ENCODE results near the gene PALMD. TPM values are rescaled to one million over a fixed set of nuclear protein-coding genes. Genes with fewer than 3 reads are reported as not detected.

The PALMD gene
- total and polyA plus RNA-seq, 2 of the 8 experiments (the other 6 are each of a cell fraction or from before 2014, with no cell fraction given) = not detected

DNA sequence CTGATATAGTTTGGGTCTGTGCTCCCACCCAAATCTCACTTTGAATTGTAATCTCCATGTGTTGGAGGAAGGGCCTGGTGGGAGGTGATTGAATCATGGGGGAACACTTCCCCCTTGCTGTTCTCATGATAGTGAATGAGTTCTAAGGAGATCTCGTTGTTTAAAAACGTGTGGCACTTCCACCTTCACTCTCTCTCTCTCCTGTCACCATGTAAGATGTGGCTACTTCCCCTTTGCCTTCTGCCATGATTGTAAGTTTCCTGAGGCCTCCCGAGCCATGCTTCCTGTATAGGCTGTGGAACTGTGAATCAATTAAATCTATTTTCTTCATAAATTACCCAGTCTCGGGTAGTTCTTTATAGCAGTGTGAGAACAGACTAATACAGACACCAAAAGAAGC lies 80.1 kb downstream of the PALMD start (continued):
- TF ChIP-seq, protein P1, sequence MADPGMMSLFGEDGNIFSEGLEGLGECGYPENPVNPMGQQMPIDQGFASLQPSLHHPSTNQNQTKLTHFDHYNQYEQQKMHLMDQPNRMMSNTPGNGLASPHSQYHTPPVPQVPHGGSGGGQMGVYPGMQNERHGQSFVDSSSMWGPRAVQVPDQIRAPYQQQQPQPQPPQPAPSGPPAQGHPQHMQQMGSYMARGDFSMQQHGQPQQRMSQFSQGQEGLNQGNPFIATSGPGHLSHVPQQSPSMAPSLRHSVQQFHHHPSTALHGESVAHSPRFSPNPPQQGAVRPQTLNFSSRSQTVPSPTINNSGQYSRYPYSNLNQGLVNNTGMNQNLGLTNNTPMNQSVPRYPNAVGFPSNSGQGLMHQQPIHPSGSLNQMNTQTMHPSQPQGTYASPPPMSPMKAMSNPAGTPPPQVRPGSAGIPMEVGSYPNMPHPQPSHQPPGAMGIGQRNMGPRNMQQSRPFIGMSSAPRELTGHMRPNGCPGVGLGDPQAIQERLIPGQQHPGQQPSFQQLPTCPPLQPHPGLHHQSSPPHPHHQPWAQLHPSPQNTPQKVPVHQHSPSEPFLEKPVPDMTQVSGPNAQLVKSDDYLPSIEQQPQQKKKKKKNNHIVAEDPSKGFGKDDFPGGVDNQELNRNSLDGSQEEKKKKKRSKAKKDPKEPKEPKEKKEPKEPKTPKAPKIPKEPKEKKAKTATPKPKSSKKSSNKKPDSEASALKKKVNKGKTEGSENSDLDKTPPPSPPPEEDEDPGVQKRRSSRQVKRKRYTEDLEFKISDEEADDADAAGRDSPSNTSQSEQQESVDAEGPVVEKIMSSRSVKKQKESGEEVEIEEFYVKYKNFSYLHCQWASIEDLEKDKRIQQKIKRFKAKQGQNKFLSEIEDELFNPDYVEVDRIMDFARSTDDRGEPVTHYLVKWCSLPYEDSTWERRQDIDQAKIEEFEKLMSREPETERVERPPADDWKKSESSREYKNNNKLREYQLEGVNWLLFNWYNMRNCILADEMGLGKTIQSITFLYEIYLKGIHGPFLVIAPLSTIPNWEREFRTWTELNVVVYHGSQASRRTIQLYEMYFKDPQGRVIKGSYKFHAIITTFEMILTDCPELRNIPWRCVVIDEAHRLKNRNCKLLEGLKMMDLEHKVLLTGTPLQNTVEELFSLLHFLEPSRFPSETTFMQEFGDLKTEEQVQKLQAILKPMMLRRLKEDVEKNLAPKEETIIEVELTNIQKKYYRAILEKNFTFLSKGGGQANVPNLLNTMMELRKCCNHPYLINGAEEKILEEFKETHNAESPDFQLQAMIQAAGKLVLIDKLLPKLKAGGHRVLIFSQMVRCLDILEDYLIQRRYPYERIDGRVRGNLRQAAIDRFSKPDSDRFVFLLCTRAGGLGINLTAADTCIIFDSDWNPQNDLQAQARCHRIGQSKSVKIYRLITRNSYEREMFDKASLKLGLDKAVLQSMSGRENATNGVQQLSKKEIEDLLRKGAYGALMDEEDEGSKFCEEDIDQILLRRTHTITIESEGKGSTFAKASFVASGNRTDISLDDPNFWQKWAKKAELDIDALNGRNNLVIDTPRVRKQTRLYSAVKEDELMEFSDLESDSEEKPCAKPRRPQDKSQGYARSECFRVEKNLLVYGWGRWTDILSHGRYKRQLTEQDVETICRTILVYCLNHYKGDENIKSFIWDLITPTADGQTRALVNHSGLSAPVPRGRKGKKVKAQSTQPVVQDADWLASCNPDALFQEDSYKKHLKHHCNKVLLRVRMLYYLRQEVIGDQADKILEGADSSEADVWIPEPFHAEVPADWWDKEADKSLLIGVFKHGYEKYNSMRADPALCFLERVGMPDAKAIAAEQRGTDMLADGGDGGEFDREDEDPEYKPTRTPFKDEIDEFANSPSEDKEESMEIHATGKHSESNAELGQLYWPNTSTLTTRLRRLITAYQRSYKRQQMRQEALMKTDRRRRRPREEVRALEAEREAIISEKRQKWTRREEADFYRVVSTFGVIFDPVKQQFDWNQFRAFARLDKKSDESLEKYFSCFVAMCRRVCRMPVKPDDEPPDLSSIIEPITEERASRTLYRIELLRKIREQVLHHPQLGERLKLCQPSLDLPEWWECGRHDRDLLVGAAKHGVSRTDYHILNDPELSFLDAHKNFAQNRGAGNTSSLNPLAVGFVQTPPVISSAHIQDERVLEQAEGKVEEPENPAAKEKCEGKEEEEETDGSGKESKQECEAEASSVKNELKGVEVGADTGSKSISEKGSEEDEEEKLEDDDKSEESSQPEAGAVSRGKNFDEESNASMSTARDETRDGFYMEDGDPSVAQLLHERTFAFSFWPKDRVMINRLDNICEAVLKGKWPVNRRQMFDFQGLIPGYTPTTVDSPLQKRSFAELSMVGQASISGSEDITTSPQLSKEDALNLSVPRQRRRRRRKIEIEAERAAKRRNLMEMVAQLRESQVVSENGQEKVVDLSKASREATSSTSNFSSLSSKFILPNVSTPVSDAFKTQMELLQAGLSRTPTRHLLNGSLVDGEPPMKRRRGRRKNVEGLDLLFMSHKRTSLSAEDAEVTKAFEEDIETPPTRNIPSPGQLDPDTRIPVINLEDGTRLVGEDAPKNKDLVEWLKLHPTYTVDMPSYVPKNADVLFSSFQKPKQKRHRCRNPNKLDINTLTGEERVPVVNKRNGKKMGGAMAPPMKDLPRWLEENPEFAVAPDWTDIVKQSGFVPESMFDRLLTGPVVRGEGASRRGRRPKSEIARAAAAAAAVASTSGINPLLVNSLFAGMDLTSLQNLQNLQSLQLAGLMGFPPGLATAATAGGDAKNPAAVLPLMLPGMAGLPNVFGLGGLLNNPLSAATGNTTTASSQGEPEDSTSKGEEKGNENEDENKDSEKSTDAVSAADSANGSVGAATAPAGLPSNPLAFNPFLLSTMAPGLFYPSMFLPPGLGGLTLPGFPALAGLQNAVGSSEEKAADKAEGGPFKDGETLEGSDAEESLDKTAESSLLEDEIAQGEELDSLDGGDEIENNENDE (IDR thresholded peaks at IDR 0.05; ENCODE audit: insufficient replicate concordance, low read length) = no peak
- TF ChIP-seq, protein P2, sequence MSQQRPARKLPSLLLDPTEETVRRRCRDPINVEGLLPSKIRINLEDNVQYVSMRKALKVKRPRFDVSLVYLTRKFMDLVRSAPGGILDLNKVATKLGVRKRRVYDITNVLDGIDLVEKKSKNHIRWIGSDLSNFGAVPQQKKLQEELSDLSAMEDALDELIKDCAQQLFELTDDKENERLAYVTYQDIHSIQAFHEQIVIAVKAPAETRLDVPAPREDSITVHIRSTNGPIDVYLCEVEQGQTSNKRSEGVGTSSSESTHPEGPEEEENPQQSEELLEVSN (IDR thresholded peaks at IDR 0.05) = no peak
- TF ChIP-seq KDM1A (IDR thresholded peaks at IDR 0.05; ENCODE audit: borderline replicate concordance, low read length) (no peak), EP300 (IDR thresholded peaks at IDR 0.05; ENCODE audit: borderline replicate concordance in 1 of 2, low read depth in 2 of 2, low read length in 2 of 2) (no peak), TEAD4 (IDR thresholded peaks at IDR 0.05; ENCODE audit: low read depth, low read length) (no peak), SIX5 (IDR thresholded peaks at IDR 0.05; ENCODE audit: low read depth, low read length) (no peak), HDAC2 (IDR thresholded peaks at IDR 0.05; ENCODE audit: borderline replicate concordance in 1 of 2, low read depth in 2 of 2, low read length in 2 of 2) (no peak), POLR2AphosphoS5 (IDR thresholded peaks at IDR 0.05; ENCODE audit: low read depth, low read length) (no peak), BCL11A (IDR thresholded peaks at IDR 0.05; ENCODE audit: low read depth in 2 of 2, low read length in 2 of 2) (no peak)
- TF ChIP-seq, protein P3, sequence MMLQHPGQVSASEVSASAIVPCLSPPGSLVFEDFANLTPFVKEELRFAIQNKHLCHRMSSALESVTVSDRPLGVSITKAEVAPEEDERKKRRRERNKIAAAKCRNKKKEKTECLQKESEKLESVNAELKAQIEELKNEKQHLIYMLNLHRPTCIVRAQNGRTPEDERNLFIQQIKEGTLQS (IDR thresholded peaks at IDR 0.05; ENCODE audit: insufficient read depth, low read depth, low read length) = no peak
